Measurements from ENCODE around the gene GPR156. TPM values are rescaled to one million over a fixed set of nuclear protein-coding genes. Genes with fewer than 3 reads are reported as not detected.

The GPR156 gene
- total RNA-seq, 1 experiment from 2014 or later: 3.1 TPM

DNA sequence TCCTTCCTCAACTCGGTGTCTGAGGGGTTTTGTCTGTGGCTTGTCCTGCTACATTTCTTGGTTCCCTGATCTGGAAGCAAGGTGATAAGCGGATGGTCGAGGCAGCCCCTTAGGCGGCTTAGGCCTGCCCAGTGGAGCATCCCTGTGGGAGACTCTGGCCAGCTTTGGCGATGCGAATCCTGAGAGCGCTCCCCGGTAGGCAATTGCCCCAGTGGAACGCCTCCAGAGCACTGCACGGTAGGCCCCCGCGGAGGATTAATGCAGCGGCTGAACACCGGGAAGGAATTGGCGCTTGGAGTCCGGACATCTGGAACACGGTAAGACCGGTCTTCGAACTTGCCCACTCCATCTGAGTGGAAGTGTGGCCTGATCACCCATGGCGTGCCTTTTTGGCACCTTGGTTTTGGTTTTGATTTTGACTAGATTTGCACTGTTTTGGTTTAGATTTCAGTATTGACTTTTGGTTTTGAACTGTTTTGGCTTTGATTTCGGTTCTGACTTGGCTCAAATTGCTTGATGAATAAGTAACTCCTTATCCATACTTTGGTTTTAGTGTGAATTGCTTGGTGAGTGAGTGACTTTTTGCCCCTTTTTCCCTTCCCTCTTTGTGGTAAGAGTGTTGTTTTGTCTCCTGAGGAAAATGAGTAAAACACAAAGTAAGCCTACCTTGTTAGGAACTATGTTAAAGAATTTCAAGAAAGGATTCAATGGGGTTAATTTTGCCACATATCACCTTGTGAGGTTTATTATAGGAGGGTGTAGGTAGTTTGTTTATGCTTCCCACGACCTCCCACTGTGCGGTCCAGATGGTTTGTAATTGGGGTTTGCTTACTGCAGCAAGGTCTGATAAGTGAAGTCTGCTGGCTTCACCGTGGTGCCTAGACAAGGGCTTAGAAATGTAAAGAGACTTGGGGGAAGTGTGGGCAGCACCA is 27.1 kb upstream of the GPR156 start:
- CTCF ChIA-PET: interaction anchor here (0.8 kb wide), 1 partner anchor 106 kb away, joined by 4 read pairs; no protein-coding TSS in a partner anchor
- no peaks in the 10 kb centered on the region for H3K36me3 Mint-ChIP-seq (ENCODE audit: insufficient read depth, unreplicated experiment)
- no peak overlapping the region for H3K4me3 Mint-ChIP-seq (ENCODE audit: unreplicated experiment)
- intact Hi-C loops (cut with micrococcal nuclease; ENCODE audit: unreplicated experiment): no loop called here
- no peak for DNase-seq
- POLR2A ChIA-PET: no interaction called here
- H3K27me3 ChIP-seq (replicated peaks; ENCODE audit: control insufficient read depth, insufficient read depth, low read length): no peaks in the 10 kb centered on the region
- H3K4me1 ChIP-seq: no peaks in the 10 kb centered on the region
- H3K36me3 ChIP-seq (ENCODE audit: control insufficient read depth, insufficient read depth, low read length): no peaks in the 10 kb centered on the region
- BruUV-seq (replicated peaks): no TSS peak
- H3K4me1 Mint-ChIP-seq (ENCODE audit: low read depth, unreplicated experiment): no peaks in the 10 kb centered on the region
- H3K27ac Mint-ChIP-seq (ENCODE audit: unreplicated experiment): no peak overlapping the region
- TF ChIP-seq, protein P1, sequence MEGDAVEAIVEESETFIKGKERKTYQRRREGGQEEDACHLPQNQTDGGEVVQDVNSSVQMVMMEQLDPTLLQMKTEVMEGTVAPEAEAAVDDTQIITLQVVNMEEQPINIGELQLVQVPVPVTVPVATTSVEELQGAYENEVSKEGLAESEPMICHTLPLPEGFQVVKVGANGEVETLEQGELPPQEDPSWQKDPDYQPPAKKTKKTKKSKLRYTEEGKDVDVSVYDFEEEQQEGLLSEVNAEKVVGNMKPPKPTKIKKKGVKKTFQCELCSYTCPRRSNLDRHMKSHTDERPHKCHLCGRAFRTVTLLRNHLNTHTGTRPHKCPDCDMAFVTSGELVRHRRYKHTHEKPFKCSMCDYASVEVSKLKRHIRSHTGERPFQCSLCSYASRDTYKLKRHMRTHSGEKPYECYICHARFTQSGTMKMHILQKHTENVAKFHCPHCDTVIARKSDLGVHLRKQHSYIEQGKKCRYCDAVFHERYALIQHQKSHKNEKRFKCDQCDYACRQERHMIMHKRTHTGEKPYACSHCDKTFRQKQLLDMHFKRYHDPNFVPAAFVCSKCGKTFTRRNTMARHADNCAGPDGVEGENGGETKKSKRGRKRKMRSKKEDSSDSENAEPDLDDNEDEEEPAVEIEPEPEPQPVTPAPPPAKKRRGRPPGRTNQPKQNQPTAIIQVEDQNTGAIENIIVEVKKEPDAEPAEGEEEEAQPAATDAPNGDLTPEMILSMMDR (IDR thresholded peaks at IDR 0.05; ENCODE audit: insufficient read depth in 1 of 2, low read depth in 1 of 2, low read length in 1 of 2, severe bottlenecking in 1 of 2, unreplicated experiment in 1 of 2): no peak
- peaks cover 4% of the 10 kb centered on the region for H3K9me3 ChIP-seq
- no peak overlapping the region for H3K4me3 ChIP-seq (ENCODE audit: low read depth, low read length)
- no peaks in the 10 kb centered on the region for H3K27me3 Mint-ChIP-seq (ENCODE audit: insufficient read depth, unreplicated experiment)
- peaks cover 14% of the 10 kb centered on the region for H3K9me3 Mint-ChIP-seq (ENCODE audit: unreplicated experiment)

DNA sequence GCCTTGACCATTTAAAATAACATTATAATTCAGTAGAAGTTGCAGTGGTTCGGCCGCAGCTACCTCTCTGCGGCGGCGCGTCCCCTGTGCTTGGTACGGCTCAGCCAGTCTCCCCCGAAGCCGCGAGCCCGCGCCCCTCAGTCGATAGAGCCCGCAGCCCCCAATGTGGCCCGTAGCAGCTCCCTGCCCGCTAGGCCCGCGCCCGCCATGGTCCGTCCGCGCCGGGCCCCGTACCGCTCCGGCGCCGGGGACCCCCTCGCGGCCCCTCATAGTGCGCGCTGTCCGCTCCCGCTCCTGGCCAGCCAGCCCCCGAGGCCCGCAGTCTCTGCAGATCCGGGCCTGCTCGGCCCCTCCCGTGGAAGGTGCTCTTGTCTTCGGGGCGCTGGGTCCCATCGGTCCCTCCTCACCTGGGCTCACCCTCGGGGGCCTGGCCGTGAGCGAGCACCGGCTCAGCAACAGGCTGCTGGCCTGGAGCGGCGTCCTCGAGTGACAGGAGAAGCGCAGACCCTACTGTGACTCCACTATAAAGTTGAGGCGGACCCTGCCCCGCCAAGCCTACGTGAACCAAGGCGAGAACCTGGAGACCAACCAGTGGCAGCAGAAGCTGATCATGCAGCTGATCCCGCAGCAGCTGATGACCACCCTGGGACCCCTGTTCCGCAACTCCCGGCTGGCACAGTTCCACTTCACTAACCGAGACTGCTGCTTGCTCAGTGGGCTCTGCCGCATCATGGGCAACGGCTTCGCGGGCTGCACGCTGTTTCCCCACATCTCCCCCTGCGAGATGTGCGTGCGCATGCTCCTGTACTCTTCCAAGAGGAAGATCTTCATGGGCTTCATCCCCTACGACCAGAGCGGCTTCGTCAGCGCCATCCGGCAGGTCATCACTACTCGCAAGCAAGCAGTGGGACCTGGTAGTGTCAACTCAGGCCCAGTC is 21.8 kb upstream of the GPR156 start:
- H3K9me3 ChIP-seq: no peaks in the 10 kb centered on the region
- Mint-ChIP-seq H3K36me3 (ENCODE audit: insufficient read depth, unreplicated experiment) (no peaks in the 10 kb centered on the region), H3K27me3 (ENCODE audit: insufficient read depth, unreplicated experiment) (no peaks in the 10 kb centered on the region), H3K27ac (ENCODE audit: unreplicated experiment) (no peak overlapping the region), H3K4me3 (ENCODE audit: unreplicated experiment) (no peak overlapping the region), H3K9me3 (ENCODE audit: unreplicated experiment) (no peaks in the 10 kb centered on the region), H3K4me1 (ENCODE audit: low read depth, unreplicated experiment) (no peaks in the 10 kb centered on the region)
- TF ChIP-seq, protein P1 (IDR thresholded peaks at IDR 0.05; ENCODE audit: insufficient read depth in 1 of 2, low read depth in 1 of 2, low read length in 1 of 2, severe bottlenecking in 1 of 2, unreplicated experiment in 1 of 2): no peak
- no peak overlapping the region for H3K4me3 ChIP-seq (ENCODE audit: low read depth, low read length)
- BruUV-seq (replicated peaks): no TSS peak
- ChIA-PET POLR2A (interaction anchor here (0.6 kb wide), 1 partner anchor 208 kb away, joined by 4 read pairs; no protein-coding TSS in a partner anchor), CTCF (no interaction called here)
- no peaks in the 10 kb centered on the region for H3K4me1 ChIP-seq
- no peaks in the 10 kb centered on the region for H3K27me3 ChIP-seq (replicated peaks; ENCODE audit: control insufficient read depth, insufficient read depth, low read length)
- no peak for DNase-seq
- intact Hi-C loops (cut with micrococcal nuclease; ENCODE audit: unreplicated experiment): no loop called here
- no peaks in the 10 kb centered on the region for H3K36me3 ChIP-seq (ENCODE audit: control insufficient read depth, insufficient read depth, low read length)

DNA sequence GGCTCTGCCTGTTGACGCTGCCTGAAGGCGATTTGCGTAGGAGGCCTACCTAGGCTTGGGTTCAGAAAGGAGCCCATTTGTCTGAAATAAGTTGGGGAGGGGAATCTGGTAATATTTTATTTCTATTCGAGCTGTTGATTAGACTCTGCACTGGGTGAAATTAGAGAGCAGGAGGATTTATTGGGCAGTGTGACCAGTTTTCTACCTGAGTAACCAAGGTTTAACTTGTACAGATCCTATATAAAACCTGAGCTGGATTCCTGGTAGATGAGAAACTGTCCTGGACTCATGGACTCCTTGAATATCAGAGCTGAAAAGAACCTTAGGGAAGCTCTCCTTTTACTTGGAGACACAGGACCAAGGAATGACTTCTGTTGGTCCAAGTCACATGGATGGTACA is 19.6 kb upstream of the GPR156 start:
- no TSS peak for BruUV-seq (replicated peaks)
- no peaks in the 10 kb centered on the region for H3K27me3 Mint-ChIP-seq (ENCODE audit: insufficient read depth, unreplicated experiment)
- Histone ChIP-seq H3K27me3 (replicated peaks; ENCODE audit: control insufficient read depth, insufficient read depth, low read length) (no peaks in the 10 kb centered on the region), H3K4me1 (no peaks in the 10 kb centered on the region), H3K4me3 (ENCODE audit: low read depth, low read length) (no peak overlapping the region), H3K9me3 (no peaks in the 10 kb centered on the region), H3K36me3 (ENCODE audit: control insufficient read depth, insufficient read depth, low read length) (no peaks in the 10 kb centered on the region)
- ChIA-PET CTCF (no interaction called here), POLR2A (no interaction called here)
- H3K4me1 Mint-ChIP-seq (ENCODE audit: low read depth, unreplicated experiment): no peaks in the 10 kb centered on the region
- no peak for DNase-seq
- intact Hi-C loops (cut with micrococcal nuclease; ENCODE audit: unreplicated experiment): loop anchor here (5.0 kb wide), 1 partner anchor 1038 kb away; no protein-coding TSS in a partner anchor
- no peak overlapping the region for H3K27ac Mint-ChIP-seq (ENCODE audit: unreplicated experiment)
- H3K9me3 Mint-ChIP-seq (ENCODE audit: unreplicated experiment): no peaks in the 10 kb centered on the region
- TF ChIP-seq, protein P1 (IDR thresholded peaks at IDR 0.05; ENCODE audit: insufficient read depth in 1 of 2, low read depth in 1 of 2, low read length in 1 of 2, severe bottlenecking in 1 of 2, unreplicated experiment in 1 of 2): no peak
- H3K4me3 Mint-ChIP-seq (ENCODE audit: unreplicated experiment): no peak overlapping the region
- no peaks in the 10 kb centered on the region for H3K36me3 Mint-ChIP-seq (ENCODE audit: insufficient read depth, unreplicated experiment)
